Ascending aorta (tissue), 2 donors: ENCODE data around the gene NRIP1. TPM values are rescaled to one million over a fixed set of nuclear protein-coding genes. Genes with fewer than 3 reads are reported as not detected.

Experiments
- DNase-seq, 2 donors: peaks; one replicate each; pipeline ENCODE4 v3.0.0-alpha.2; 2019; ENCODE audit warnings: low spot score in 2 of 2
- H3K27ac ChIP-seq, 2 donors: fragments of 200-600 bp; sonication (generic); one replicate each; pipeline ENCODE4 v1.5.1; 2016 to 2017; ENCODE audit warnings: mild to moderate bottlenecking in 1 of 2
- H3K27me3 ChIP-seq: fragments of 200-600 bp; sonication (generic); one replicate; pipeline ENCODE4 v1.5.1; 2017
- H3K36me3 ChIP-seq, 2 donors: fragments of 200-600 bp; sonication (generic); one replicate each; pipeline ENCODE4 v1.5.1; 2016
- H3K4me1 ChIP-seq, 2 donors: fragments of 200-600 bp; sonication (generic); one replicate each; pipeline ENCODE4 v1.5.1; 2016 to 2017; ENCODE audit warnings: mild to moderate bottlenecking in 1 of 2
- H3K4me3 ChIP-seq, 2 donors: fragments of 200-600 bp; sonication (generic); one replicate each; pipeline ENCODE4 v1.5.1; 2016 to 2017; ENCODE audit warnings: mild to moderate bottlenecking in 1 of 2
- H3K9me3 ChIP-seq, 2 donors: fragments of 200-600 bp; sonication (generic); one replicate each; pipeline ENCODE4 v1.5.1; 2016
- intact Hi-C: fragments of 100-400 bp; cut with DNase I; formaldehyde crosslinking; loops from one replicate; pipeline ENCODE4 v1.15.1; 2023
- total RNA-seq: library from RNA; depleted of rRNA; stranded (reverse); fragments of >200 nt; gene quantifications from one replicate; pipeline ENCODE4 v1.1.0, GENCODE V29; 2016
- TF ChIP-seq, protein P1 (sequence below), 3 experiments: fragments of 200-600 bp in 2 of 3; fragments of 450-650 bp in 1 of 3; sonication (generic) in 2 of 3; IDR thresholded peaks; one replicate each; pipeline ENCODE4 v1.5.1; 2016 to 2019; ENCODE audit warnings: antibody characterized with exemption in 3 of 3, mild to moderate bottlenecking in 1 of 3, moderate library complexity in 1 of 3

Gene NRIP1
- total RNA-seq, 1 donor from 2014 or later: 4.8 TPM

DNA sequence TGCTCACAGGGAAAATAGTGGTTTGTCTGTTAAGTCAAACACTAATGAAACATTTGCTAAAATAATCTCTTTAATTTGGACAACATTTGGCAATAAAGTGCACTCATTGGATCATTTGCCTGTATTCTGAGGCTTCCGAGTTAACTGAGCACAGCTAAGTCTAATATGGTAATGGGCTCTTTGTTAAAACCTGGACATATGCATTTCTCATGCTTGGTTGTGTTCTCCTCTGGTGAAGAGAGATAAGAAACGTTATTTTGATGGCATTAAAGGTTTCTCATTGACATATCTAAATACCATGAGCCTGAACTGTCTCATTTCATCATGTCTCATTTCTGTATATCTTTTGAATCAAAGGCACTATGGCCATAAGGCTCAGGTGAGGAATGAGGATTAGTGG is 13.4 kb upstream of the NRIP1 start:
- no peak overlapping the region for H3K27ac ChIP-seq
- no peaks in the 10 kb centered on the region for H3K36me3 ChIP-seq
- H3K9me3 ChIP-seq: no peaks in the 10 kb centered on the region
- H3K4me3 ChIP-seq: no peak overlapping the region
- H3K27me3 ChIP-seq: no peaks in the 10 kb centered on the region
- TF ChIP-seq, protein P1, sequence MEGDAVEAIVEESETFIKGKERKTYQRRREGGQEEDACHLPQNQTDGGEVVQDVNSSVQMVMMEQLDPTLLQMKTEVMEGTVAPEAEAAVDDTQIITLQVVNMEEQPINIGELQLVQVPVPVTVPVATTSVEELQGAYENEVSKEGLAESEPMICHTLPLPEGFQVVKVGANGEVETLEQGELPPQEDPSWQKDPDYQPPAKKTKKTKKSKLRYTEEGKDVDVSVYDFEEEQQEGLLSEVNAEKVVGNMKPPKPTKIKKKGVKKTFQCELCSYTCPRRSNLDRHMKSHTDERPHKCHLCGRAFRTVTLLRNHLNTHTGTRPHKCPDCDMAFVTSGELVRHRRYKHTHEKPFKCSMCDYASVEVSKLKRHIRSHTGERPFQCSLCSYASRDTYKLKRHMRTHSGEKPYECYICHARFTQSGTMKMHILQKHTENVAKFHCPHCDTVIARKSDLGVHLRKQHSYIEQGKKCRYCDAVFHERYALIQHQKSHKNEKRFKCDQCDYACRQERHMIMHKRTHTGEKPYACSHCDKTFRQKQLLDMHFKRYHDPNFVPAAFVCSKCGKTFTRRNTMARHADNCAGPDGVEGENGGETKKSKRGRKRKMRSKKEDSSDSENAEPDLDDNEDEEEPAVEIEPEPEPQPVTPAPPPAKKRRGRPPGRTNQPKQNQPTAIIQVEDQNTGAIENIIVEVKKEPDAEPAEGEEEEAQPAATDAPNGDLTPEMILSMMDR (IDR thresholded peaks at IDR 0.05): no peak
- H3K4me1 ChIP-seq: no peaks in the 10 kb centered on the region
- no peak for DNase-seq
- intact Hi-C loops: no loop called here

DNA sequence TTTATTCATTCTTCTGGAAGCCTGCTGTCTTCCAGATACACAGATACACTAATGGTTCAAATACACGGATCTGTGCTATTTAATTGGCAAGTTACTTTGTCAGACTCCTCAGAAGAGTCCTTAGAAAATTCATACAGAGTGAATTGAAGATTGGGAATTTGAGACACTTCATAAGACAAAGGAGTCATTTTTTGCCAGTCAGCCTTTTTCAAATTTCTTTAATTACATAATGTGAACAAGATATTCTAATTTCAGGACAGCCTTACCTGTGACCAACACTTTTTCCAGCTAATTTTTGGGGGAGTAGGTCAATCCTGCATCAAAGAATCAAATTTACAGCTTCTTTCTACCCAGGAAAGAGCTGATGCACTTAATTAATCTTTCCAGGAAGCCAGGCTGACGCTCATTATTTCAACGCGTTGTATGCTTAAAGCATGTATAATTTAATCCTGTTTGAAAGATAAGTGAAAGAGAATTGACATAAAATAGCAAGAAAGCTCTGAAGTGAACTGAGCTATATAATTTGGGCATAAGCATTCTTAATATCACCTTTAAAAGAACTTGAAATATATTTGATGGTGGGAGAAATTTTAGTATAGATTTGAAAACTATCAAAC is 12.8 kb upstream of the NRIP1 start:
- no peaks in the 10 kb centered on the region for H3K27me3 ChIP-seq
- no peak for DNase-seq
- TF ChIP-seq, protein P1 (IDR thresholded peaks at IDR 0.05): no peak
- H3K4me3 ChIP-seq: no peak overlapping the region
- H3K27ac ChIP-seq: no peak overlapping the region
- no peaks in the 10 kb centered on the region for H3K9me3 ChIP-seq
- intact Hi-C loops: no loop called here
- no peaks in the 10 kb centered on the region for H3K4me1 ChIP-seq
- H3K36me3 ChIP-seq: no peaks in the 10 kb centered on the region

DNA sequence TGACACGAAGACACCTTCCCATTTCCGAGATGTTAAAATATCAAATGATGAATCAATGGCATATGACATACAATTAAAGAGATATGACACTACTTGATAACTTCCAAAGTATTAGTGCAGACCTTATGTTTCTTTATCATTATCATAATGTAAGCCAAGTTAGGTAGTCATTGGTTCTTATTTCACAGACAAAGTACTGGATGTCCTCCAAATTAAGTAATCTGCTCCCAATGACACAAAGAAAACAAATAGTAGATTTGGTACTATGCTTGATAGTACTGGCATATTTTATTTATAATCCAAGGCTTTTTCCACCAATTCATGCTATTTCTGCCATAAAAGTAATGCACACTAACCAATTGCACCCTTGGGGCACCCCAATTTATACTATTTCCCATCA is 11.9 kb upstream of the NRIP1 start:
- Histone ChIP-seq H3K4me1 (no peaks in the 10 kb centered on the region), H3K4me3 (no peak overlapping the region), H3K9me3 (no peaks in the 10 kb centered on the region), H3K27ac (no peak overlapping the region), H3K27me3 (no peaks in the 10 kb centered on the region), H3K36me3 (no peaks in the 10 kb centered on the region)
- DNase-seq: no peak
- intact Hi-C loops: no loop called here
- TF ChIP-seq, protein P1 (IDR thresholded peaks at IDR 0.05): no peak

DNA sequence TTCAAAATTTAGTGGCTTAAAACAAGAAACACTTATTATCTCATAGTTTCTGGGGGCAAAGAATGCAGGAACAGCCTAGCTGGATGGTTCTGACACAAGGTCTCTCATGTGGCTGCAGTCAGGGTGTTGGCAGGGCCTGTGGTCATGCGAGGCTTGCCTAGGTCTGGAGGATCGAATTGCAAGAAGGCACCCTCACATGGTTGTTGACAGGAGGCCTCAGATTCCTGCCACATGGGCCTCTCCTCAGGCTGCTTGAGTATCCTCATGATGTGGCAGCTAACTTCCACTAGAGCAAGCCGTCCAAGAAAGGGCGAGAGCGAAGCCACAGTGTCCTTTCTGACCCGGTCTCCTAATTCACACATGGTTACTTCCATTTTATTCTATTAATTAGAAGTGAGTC is 6.2 kb upstream of the NRIP1 start:
- no peak overlapping the region for H3K27ac ChIP-seq
- H3K4me1 ChIP-seq: no peaks in the 10 kb centered on the region
- H3K4me3 ChIP-seq: no peak overlapping the region
- DNase-seq: no peak
- intact Hi-C loops: no loop called here
- no peaks in the 10 kb centered on the region for H3K36me3 ChIP-seq
- TF ChIP-seq, protein P1 (IDR thresholded peaks at IDR 0.05): no peak
- no peaks in the 10 kb centered on the region for H3K9me3 ChIP-seq
- H3K27me3 ChIP-seq: no peaks in the 10 kb centered on the region

- Histone ChIP-seq H3K27me3 (no peaks in the 10 kb centered on the region), H3K4me1 (peaks cover 0 to 17% of the 10 kb centered on the region in 2 donors), H3K9me3 (no peaks in the 10 kb centered on the region), H3K36me3 (no peaks in the 10 kb centered on the region), H3K27ac (peak overlapping the region; percentile 93 to 95), H3K4me3 (peak overlapping the region; percentile 80 to 97)
- intact Hi-C loops: loop anchor here (5.0 to 10.0 kb wide), 3 partner anchors 61 to 1519 kb away; no protein-coding TSS in a partner anchor
- TF ChIP-seq, protein P1 (IDR thresholded peaks at IDR 0.05): no peak
- DNase-seq: no peak
Measured at GRCh38 chr21:15066123-15066575, 1.3 kb upstream of the NRIP1 start.
